LNCaP clone FGC (cell line): ENCODE measurements around the gene NOC2L.
"Not testable (repeated sequence)": the region's sequence is repeated elsewhere in the genome, so short reads cannot be mapped to it uniquely, and the experiment has no call there.

Source experiments
- DNase-seq: peaks from one replicate; pipeline ENCODE4 v3.0.0-alpha.2; 2011; ENCODE audit warnings: low read depth
- H3K4me3 ChIP-seq: 2 replicates; pipeline ENCODE4 v1.5.1; 2011; ENCODE audit warnings: mild to moderate bottlenecking, low read depth, low read length, control low read depth
- TF ChIP-seq, protein P1 (sequence below): IDR thresholded peaks from 2 replicates; pipeline ENCODE4 v1.5.1; 2012; ENCODE audit warnings: mild to moderate bottlenecking; ENCODE audit not compliant: control insufficient read depth, insufficient read depth; ENCODE audit errors: extremely low read depth

Gene NOC2L

DNA sequence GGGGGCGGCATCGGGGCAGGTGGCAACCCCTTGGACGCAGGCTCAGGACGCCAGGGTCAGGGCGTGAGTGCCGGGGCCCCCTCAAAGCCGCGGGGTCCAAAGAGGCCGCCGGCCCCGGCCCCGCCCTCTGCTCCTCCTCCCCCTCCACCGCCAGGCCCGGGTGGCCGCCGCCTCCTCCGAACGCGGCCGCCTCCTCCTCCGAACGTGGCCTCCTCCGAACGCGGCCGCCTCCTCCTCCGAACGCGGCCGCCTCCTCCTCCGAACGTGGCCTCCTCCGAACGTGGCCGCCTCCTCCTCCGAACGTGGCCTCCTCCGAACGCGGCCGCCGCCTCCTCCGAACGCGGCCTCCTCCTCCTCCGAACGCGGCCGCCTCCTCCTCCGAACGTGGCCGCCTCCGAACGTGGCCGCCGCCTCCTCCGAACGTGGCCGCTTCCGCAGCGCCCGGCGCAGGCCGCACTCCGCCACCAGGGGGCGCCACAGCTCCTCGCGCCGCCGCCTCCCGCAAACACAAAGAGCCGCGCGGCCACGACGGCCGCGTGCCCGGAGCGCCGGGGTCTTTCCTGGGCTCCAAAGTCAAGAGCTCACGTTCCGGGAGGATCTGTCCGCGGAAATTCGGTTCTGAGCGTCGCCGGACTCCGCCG is 54.6 kb downstream of the NOC2L start:
- no peak for DNase-seq
- TF ChIP-seq, protein P1, sequence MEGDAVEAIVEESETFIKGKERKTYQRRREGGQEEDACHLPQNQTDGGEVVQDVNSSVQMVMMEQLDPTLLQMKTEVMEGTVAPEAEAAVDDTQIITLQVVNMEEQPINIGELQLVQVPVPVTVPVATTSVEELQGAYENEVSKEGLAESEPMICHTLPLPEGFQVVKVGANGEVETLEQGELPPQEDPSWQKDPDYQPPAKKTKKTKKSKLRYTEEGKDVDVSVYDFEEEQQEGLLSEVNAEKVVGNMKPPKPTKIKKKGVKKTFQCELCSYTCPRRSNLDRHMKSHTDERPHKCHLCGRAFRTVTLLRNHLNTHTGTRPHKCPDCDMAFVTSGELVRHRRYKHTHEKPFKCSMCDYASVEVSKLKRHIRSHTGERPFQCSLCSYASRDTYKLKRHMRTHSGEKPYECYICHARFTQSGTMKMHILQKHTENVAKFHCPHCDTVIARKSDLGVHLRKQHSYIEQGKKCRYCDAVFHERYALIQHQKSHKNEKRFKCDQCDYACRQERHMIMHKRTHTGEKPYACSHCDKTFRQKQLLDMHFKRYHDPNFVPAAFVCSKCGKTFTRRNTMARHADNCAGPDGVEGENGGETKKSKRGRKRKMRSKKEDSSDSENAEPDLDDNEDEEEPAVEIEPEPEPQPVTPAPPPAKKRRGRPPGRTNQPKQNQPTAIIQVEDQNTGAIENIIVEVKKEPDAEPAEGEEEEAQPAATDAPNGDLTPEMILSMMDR, result peak; percentile 99
- peak overlapping the region; percentile 63 for H3K4me3 ChIP-seq

DNA sequence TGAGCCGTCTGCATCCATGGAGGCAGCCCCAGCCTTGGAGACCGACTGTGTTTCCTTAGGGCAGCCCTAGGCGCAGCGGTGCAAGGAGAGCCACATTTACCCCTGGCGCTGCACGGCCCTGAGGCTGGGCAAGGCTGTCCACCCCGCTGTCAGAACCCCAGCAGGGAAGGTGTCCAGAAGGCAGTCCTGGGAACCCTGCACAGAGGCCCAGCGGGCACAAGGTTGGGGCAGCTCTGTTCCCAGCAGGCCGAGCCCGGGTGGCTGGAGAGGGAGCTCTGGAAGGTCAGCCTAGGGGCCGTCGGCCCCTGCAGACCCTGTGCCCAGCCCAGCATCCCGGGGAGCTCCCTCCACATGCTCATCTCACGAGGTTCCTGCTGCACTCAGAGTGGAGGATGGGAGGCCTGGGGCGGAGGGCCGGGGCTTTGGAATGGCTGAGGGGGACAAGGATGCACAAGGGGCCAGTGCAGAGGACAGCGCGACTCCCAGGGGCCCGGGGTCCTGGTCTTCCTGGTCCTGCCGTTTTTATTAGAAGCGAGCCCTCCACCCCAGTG is 55.3 kb downstream of the NOC2L start:
- DNase-seq, result no peak
- TF ChIP-seq, protein P1, result no peak
- peak overlapping the region; percentile 51 for H3K4me3 ChIP-seq

DNA sequence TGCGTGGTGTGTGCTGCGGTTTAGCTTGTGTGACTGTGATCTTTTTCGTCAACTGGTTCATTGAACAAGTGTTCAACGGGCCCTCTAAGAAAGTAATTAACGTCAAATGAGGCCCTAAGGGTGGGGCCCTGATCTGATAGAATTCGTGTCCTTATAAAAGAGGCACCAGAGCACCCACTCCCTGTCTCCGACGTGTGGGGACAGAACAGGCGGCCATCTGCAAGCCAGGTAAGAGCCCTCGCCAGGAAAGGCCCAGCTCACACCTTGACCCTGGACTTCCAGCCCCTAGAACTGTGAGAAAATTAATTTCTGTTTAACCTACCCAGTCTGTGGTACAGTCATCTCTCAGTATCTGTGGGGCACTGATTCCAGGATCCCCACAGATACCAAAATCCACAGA is 55.8 kb downstream of the NOC2L start:
- peak overlapping the region; percentile 51; the same call in 1 of the 2 replicates for H3K4me3 ChIP-seq
- TF ChIP-seq, protein P1, result no peak
- DNase-seq, result no peak

DNA sequence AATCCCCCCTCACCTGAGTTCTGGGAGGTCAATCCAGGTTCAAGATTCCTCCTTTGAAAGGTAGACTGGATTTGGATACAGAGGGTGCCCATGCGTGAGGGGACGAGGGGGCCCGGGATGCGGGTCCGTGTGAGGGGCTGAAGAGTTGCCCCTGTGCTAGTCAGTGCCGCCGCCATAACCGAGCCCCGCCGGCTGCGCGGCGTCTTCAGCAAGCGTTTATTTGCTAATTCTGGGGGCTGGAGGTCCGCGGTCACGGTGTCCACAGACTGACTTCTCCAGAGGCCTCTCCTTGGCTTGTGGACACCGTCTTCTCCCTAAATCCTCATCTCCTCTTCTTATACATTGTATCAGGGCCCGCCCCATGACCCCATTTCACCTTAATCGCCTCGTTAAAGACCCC is 56.3 kb downstream of the NOC2L start:
- no peak overlapping the region for H3K4me3 ChIP-seq
- TF ChIP-seq, protein P1, result no peak
- no peak for DNase-seq

DNA sequence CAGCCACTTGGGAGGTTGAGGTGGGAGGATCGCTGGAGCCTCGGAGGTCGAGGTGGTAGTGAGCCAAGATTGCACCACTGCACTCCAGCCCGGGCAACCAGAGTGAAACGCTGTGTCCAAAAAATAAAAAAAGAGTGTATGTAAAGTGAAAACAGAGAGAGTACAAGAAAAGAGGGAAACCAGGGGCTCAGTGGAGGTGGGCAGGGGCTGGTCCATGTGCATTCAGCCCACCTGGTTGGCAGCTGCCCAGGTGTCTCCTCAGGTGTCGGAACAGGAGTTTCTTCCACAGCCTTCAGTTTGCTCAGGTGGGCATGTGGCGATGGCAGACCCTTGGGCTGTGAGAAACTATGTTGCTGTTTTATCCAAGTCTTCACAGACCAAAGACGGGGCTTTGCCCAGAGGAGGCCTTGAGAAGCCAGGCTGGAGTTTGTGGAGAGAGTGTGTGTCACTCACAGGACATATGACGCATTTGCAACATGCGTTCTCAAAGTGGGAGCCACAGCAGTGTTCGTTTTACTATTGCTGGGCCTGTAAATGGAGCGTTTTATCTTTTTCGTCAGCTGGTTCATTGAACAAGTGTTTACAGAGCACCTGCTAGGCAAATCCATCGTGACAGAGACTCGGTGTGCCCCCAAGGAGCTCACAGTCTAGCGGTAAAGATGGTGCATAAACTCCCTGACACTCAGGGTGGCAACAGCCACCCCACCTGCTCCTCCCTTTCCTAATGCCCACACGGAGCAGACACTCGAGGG is 57.8 kb downstream of the NOC2L start:
- no peak for DNase-seq
- TF ChIP-seq, protein P1, result no peak
- H3K4me3 ChIP-seq, result no peak overlapping the region

DNA sequence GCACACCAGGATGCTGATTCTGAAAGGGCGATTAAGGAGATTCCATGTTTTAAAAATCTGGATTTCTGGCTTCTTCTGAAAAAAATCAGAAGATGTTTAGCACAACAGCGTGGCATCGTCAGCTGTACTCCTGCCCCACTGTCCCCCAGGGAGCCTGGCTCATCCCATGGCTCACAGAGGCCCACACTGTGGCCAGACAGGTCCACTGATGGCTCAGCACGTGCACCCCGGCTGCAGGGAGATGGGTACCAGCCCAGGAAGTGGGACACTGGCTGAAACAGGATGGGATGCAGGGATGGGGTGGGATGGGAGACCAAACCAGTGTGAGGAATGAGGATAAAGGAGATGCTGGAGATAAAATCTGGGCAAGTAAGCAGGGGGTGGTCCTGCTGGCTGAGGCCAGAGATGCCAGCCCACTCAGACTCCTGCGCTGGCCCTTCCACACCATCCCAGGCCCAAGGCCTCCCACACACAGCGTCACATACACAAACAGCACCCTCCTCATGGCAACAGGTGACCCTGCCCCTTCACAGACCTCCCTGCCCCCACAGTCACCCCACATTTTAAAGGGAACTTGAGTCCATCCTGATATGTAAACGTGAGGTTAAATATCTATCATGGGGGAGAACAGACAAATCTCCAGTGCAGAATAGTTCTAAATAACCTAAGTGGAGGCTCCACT is 59.3 kb downstream of the NOC2L start:
- TF ChIP-seq, protein P1, result no peak
- H3K4me3 ChIP-seq, result no peak overlapping the region
- no peak for DNase-seq

DNA sequence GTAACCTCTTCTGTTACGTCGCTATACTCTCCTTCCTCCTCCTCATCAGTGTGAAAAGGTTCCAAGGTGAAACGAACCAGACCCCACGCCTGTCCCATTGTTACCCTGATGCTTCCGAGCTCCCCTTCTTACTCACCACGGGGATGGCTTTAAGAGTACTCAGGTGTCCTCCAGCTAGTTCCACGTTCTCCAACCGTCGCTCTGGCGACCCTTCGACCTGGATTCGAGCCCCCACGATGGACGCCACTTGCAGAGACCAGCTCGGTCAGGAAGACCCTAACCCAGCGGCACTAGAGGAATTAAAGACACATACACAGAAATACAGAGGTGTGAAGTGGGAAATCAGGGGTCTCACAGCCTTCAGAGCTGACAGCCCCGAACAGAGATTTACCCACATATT is 61.1 kb downstream of the NOC2L start:
- not testable (repeated sequence) for H3K4me3 ChIP-seq, DNase-seq
